Activated T-cell treated with anti-CD3 and anti-CD28 coated beads, Interleukin-2, amount 50 U/mL, for 4 hours (primary cell): ENCODE measurements around the gene FLOT1. TPM values are rescaled to one million over a fixed set of nuclear protein-coding genes. Genes with fewer than 3 reads are reported as not detected.
"Not testable (repeated sequence)": the region's sequence is repeated elsewhere in the genome, so short reads cannot be mapped to it uniquely, and the experiment has no call there.

Experiments used
- ATAC-seq, 2 donors: fragments of 200-7000 bp; cut with Tn5 transposase; one replicate each; pipeline ENCODE4 v1.10.0; 2021
- DNase-seq: peaks from one replicate; pipeline ENCODE4 v3.0.0-alpha.2; 2020
- H3K27me3 Mint-ChIP-seq: one replicate; pipeline ENCODE4 v1.8.0; 2021; ENCODE audit warnings: low read depth, mixed read lengths
- H3K36me3 Mint-ChIP-seq: one replicate; pipeline ENCODE4 v1.8.0; 2022; ENCODE audit warnings: mixed read lengths; ENCODE audit not compliant: insufficient read depth
- H3K4me1 Mint-ChIP-seq: one replicate; pipeline ENCODE4 v1.8.0; 2021; ENCODE audit warnings: low read depth, mixed read lengths
- H3K4me3 Mint-ChIP-seq: one replicate; pipeline ENCODE4 v1.8.0; 2021; ENCODE audit warnings: mild to moderate bottlenecking, moderate library complexity, mixed read lengths
- H3K9me3 Mint-ChIP-seq: one replicate; pipeline ENCODE4 v1.8.0; 2021; ENCODE audit warnings: mixed read lengths
- total RNA-seq, 3 donors: library from RNA; stranded (reverse); gene quantifications; one replicate each; pipeline ENCODE4 v1.2.1, GENCODE V29; 2021

The FLOT1 gene
- total RNA-seq, 3 donors from 2014 or later, result 93.0 to 98.1 (median 95.0) TPM

GRCh38 chr6:30775104-30775503, 32.6 kb upstream of the FLOT1 start:
- peaks cover 37% of the 10 kb centered on the region for H3K4me1 Mint-ChIP-seq

GRCh38 chr6:30774701-30775100, 32.2 kb upstream of the FLOT1 start:
- ATAC-seq, result no peak
- H3K9me3 Mint-ChIP-seq, result no peaks in the 10 kb centered on the region

More at GRCh38 chr6:30775104-30775503, 32.6 kb upstream of the FLOT1 start:
- Mint-ChIP-seq H3K36me3 (no peaks in the 10 kb centered on the region), H3K9me3 (no peaks in the 10 kb centered on the region), H3K4me3 (no peak overlapping the region), H3K27me3 (no peaks in the 10 kb centered on the region)
- ATAC-seq (no peak), DNase-seq (no peak)

GRCh38 chr6:30770592-30770991, 28.1 kb upstream of the FLOT1 start:
- H3K9me3 Mint-ChIP-seq, result no peaks in the 10 kb centered on the region
- DNase-seq, result no peak
- no peaks in the 10 kb centered on the region for H3K27me3 Mint-ChIP-seq
- H3K36me3 Mint-ChIP-seq, result no peaks in the 10 kb centered on the region
- no peak for ATAC-seq
- no peak overlapping the region for H3K4me3 Mint-ChIP-seq
- peaks cover 69% of the 10 kb centered on the region for H3K4me1 Mint-ChIP-seq

More at GRCh38 chr6:30774701-30775100, 32.2 kb upstream of the FLOT1 start:
- Mint-ChIP-seq H3K4me1 (peaks cover 41% of the 10 kb centered on the region), H3K36me3 (no peaks in the 10 kb centered on the region), H3K4me3 (no peak overlapping the region), H3K27me3 (no peaks in the 10 kb centered on the region)
- no peak for DNase-seq

- H3K36me3 Mint-ChIP-seq, result no peaks in the 10 kb centered on the region
- peaks cover 72% of the 10 kb centered on the region for H3K4me1 Mint-ChIP-seq
- no peaks in the 10 kb centered on the region for H3K27me3 Mint-ChIP-seq
- DNase-seq (no peak), ATAC-seq (peak; percentile 11 to 18)
- no peaks in the 10 kb centered on the region for H3K9me3 Mint-ChIP-seq
- H3K4me3 Mint-ChIP-seq, result peak overlapping the region; percentile 76
Measured at GRCh38 chr6:30769853-30770524, 27.5 kb upstream of the FLOT1 start.

- peaks cover 76% of the 10 kb centered on the region for H3K4me1 Mint-ChIP-seq
- DNase-seq (peak; percentile 81), ATAC-seq (peak; percentile 80 to 85)
- H3K27me3 Mint-ChIP-seq, result peaks cover 2% of the 10 kb centered on the region
- no peaks in the 10 kb centered on the region for H3K9me3 Mint-ChIP-seq
- H3K36me3 Mint-ChIP-seq, result no peaks in the 10 kb centered on the region
- H3K4me3 Mint-ChIP-seq, result peak overlapping the region; percentile 76
Measured at GRCh38 chr6:30769088-30769852, 26.8 kb upstream of the FLOT1 start.

GRCh38 chr6:30768634-30769087, 26.2 kb upstream of the FLOT1 start:
- Mint-ChIP-seq H3K36me3 (no peaks in the 10 kb centered on the region), H3K4me1 (peaks cover 78% of the 10 kb centered on the region), H3K27me3 (peaks cover 2% of the 10 kb centered on the region), H3K9me3 (no peaks in the 10 kb centered on the region), H3K4me3 (peak overlapping the region; percentile 76)
- DNase-seq (no peak), ATAC-seq (peak; percentile 3 to 47)

GRCh38 chr6:30767944-30768301, 25.4 kb upstream of the FLOT1 start:
- peak overlapping the region; percentile 29 for H3K4me3 Mint-ChIP-seq
- no peaks in the 10 kb centered on the region for H3K36me3 Mint-ChIP-seq
- DNase-seq, result no peak
- ATAC-seq, result no peak
- H3K9me3 Mint-ChIP-seq, result no peaks in the 10 kb centered on the region
- peaks cover 82% of the 10 kb centered on the region for H3K4me1 Mint-ChIP-seq
- peaks cover 2% of the 10 kb centered on the region for H3K27me3 Mint-ChIP-seq

GRCh38 chr6:30767158-30767943, 24.9 kb upstream of the FLOT1 start:
- H3K9me3 Mint-ChIP-seq, result no peaks in the 10 kb centered on the region
- peaks cover 77% of the 10 kb centered on the region for H3K4me1 Mint-ChIP-seq
- no peaks in the 10 kb centered on the region for H3K36me3 Mint-ChIP-seq
- DNase-seq, result no peak
- H3K4me3 Mint-ChIP-seq, result peak overlapping the region; percentile 55
- peak; percentile 27 to 36 for ATAC-seq
- H3K27me3 Mint-ChIP-seq, result peaks cover 2% of the 10 kb centered on the region

GRCh38 chr6:30766461-30767157, 24.1 kb upstream of the FLOT1 start:
- H3K4me3 Mint-ChIP-seq, result peak overlapping the region; percentile 29
- H3K4me1 Mint-ChIP-seq, result peaks cover 75% of the 10 kb centered on the region
- ATAC-seq (no peak), DNase-seq (no peak)
- no peaks in the 10 kb centered on the region for H3K36me3 Mint-ChIP-seq
- no peaks in the 10 kb centered on the region for H3K9me3 Mint-ChIP-seq
- H3K27me3 Mint-ChIP-seq, result peaks cover 2% of the 10 kb centered on the region

GRCh38 chr6:30765495-30765894, 23.0 kb upstream of the FLOT1 start:
- not testable (repeated sequence) for DNase-seq, H3K9me3 Mint-ChIP-seq, H3K4me3 Mint-ChIP-seq, H3K27me3 Mint-ChIP-seq, H3K36me3 Mint-ChIP-seq, ATAC-seq
- peaks cover 69% of the 10 kb centered on the region for H3K4me1 Mint-ChIP-seq

GRCh38 chr6:30764490-30765043, 22.1 kb upstream of the FLOT1 start:
- not testable (repeated sequence) for H3K9me3 Mint-ChIP-seq, H3K36me3 Mint-ChIP-seq, H3K4me3 Mint-ChIP-seq, H3K27me3 Mint-ChIP-seq, ATAC-seq, DNase-seq
- peaks cover 60% of the 10 kb centered on the region for H3K4me1 Mint-ChIP-seq

GRCh38 chr6:30763618-30764489, 21.4 kb upstream of the FLOT1 start:
- Mint-ChIP-seq H3K4me1 (peaks cover 53% of the 10 kb centered on the region), H3K9me3 (no peaks in the 10 kb centered on the region), H3K4me3 (no peak overlapping the region), H3K27me3 (peaks cover 2% of the 10 kb centered on the region), H3K36me3 (no peaks in the 10 kb centered on the region)
- ATAC-seq (no peak), DNase-seq (no peak)

GRCh38 chr6:30763155-30763617, 20.7 kb upstream of the FLOT1 start:
- ATAC-seq (no peak), DNase-seq (no peak)
- Mint-ChIP-seq H3K9me3 (no peaks in the 10 kb centered on the region), H3K4me3 (no peak overlapping the region), H3K36me3 (no peaks in the 10 kb centered on the region), H3K4me1 (peaks cover 46% of the 10 kb centered on the region), H3K27me3 (peaks cover 2% of the 10 kb centered on the region)
